Measurements from ENCODE around the gene ARMC8. TPM values are rescaled to one million over a fixed set of nuclear protein-coding genes. Genes with fewer than 3 reads are reported as not detected.

ARMC8 gene
- total RNA-seq, 1 experiment from 2014 or later = 63.6 TPM

- no peak overlapping the region for H3K4me2 ChIP-seq (ENCODE audit: insufficient read depth, insufficient read length, low read length)
These were observed 16.0 kb downstream of the ARMC8 start for GRCh38 chr3:138202945-138203701.

More at GRCh38 chr3:138202945-138203701, 16.0 kb downstream of the ARMC8 start:
- Histone ChIP-seq H4K5ac (ENCODE audit: insufficient read length, low read depth, low read length) (no peak overlapping the region), H3K27me3 (ENCODE audit: insufficient read depth, low read length) (no peaks in the 10 kb centered on the region), H3K23me2 (ENCODE audit: insufficient read length, low read depth, low read length, poor library complexity, severe bottlenecking) (no peaks in the 10 kb centered on the region), H3T11ph (ENCODE audit: low read length) (no peak overlapping the region), H3K23ac (ENCODE audit: insufficient read length, low read depth, low read length) (no peak overlapping the region), H2AFZ (ENCODE audit: low read length) (no peak overlapping the region), H3K27ac (ENCODE audit: insufficient read length, low read depth, low read length) (no peak overlapping the region), H2BK12ac (ENCODE audit: insufficient read length, low read depth, low read length) (no peak overlapping the region), H4K20me1 (ENCODE audit: control insufficient read depth, insufficient read depth, insufficient read length) (no peaks in the 10 kb centered on the region), H3K56ac (ENCODE audit: insufficient read length, low read depth, low read length) (no peak overlapping the region), H2BK120ac (ENCODE audit: low read depth, low read length, poor library complexity, severe bottlenecking) (no peak overlapping the region), H3K9me3 (ENCODE audit: control insufficient read depth, low read depth, low read length) (no peaks in the 10 kb centered on the region), H3K4me1 (ENCODE audit: insufficient read depth, low read length) (no peaks in the 10 kb centered on the region), H4K8ac (replicated peaks; ENCODE audit: insufficient read length, low read depth, low read length) (no peak overlapping the region), H3K4ac (ENCODE audit: low read depth, low read length) (no peak overlapping the region), H2BK5ac (ENCODE audit: insufficient read length, low read length) (no peak overlapping the region), H2BK15ac (ENCODE audit: low read depth, low read length) (no peak overlapping the region), H4K91ac (ENCODE audit: insufficient read length, low read depth, low read length) (no peak overlapping the region), H3K18ac (ENCODE audit: insufficient read length, low read depth, low read length) (no peak overlapping the region), H3K79me2 (ENCODE audit: insufficient read depth, low read length) (peaks cover 17% of the 10 kb centered on the region; the same call in 1 of the 2 replicates), H3K14ac (ENCODE audit: insufficient read depth, low read length) (no peak overlapping the region), H3K9ac (ENCODE audit: extremely low read depth, insufficient read length, low read length) (no peak overlapping the region), H3K79me1 (ENCODE audit: insufficient read depth, low read depth, low read length, poor library complexity, severe bottlenecking) (peaks cover 3% of the 10 kb centered on the region), H2BK20ac (ENCODE audit: low read depth, low read length, poor library complexity, severe bottlenecking) (no peak overlapping the region), H2AK5ac (ENCODE audit: insufficient read length, low read length) (no peak overlapping the region)
- DNase-seq = no peak
- WGBS (ENCODE audit: extremely low coverage, insufficient read length, low lambda C conversion rate) = no CpG with 5 or more reads among the region's 3 CpGs
- H3K4me1 Mint-ChIP-seq = peaks cover 19 to 21% of the 10 kb centered on the region in 2 experiments
- H3K4me3 Mint-ChIP-seq = no peak overlapping the region
- no peaks in the 10 kb centered on the region for H3K27me3 Mint-ChIP-seq (ENCODE audit: low read depth)
- peaks cover 5 to 13% (median 6%) of the 10 kb centered on the region in 3 experiments for H3K36me3 Mint-ChIP-seq (ENCODE audit: insufficient read depth in 1 of 3, low read depth in 3 of 3)
- TF ChIP-seq CTCF (conservative IDR thresholded peaks at IDR 0.05) = no peak
- H3K9me3 Mint-ChIP-seq = no peaks in the 10 kb centered on the region; a peak in 1 of 5 replicates
- H3K27ac Mint-ChIP-seq = peak overlapping the region in 2 of 3 experiments; percentile 74 to 82; a peak in 4 of 7 replicates

Data from H9 (cell line).